Heart right ventricle (tissue), 16 donors: ENCODE data around the gene MAML2. TPM values are rescaled to one million over a fixed set of nuclear protein-coding genes. Genes with fewer than 3 reads are reported as not detected.
A peak's percentile ranks its signal among the peaks of the same experiment; 100 is the strongest.

ENCODE experiments used
- ATAC-seq, 8 donors: fragments of 200-7000 bp; cut with Tn5 transposase; one replicate each; pipeline ENCODE4 v1.9.1; 2020; ENCODE audit warnings: mild to moderate bottlenecking in 8 of 8, moderate library complexity in 8 of 8, moderate number of reproducible peaks in 1 of 8
- DNase-seq, 2 donors: peaks; one replicate each; pipeline ENCODE4 v3.0.0-alpha.2; 2020
- H3K27ac ChIP-seq, 10 donors: fragments of 200-600 bp; sonication (generic) in 2 of 10; one replicate each; pipeline versions ENCODE4 v1.5.0 to v1.8.0; 2020 to 2022; ENCODE audit warnings: mild to moderate bottlenecking in 3 of 10
- H3K27me3 ChIP-seq, 7 donors: fragments of 200-600 bp; one replicate each; pipeline ENCODE4 v1.8.0; 2021 to 2022; ENCODE audit warnings: mild to moderate bottlenecking in 2 of 7
- H3K36me3 ChIP-seq, 9 donors: fragments of 200-600 bp; sonication (generic) in 1 of 9; one replicate each; pipeline versions ENCODE4 v1.5.0 to v1.8.0; 2020 to 2022; ENCODE audit warnings: mild to moderate bottlenecking in 2 of 9
- H3K4me1 ChIP-seq, 9 donors: fragments of 200-600 bp; sonication (generic) in 1 of 9; one replicate each; pipeline versions ENCODE4 v1.5.0 to v1.8.0; 2020 to 2022; ENCODE audit warnings: mild to moderate bottlenecking in 4 of 9
- H3K4me3 ChIP-seq, 10 donors: fragments of 200-600 bp; sonication (generic) in 2 of 10; one replicate each; pipeline versions ENCODE4 v1.5.0 to v1.8.0; 2020 to 2022; ENCODE audit warnings: mild to moderate bottlenecking in 7 of 10, moderate library complexity in 2 of 10
- H3K9me3 ChIP-seq, 11 donors: fragments of 200-600 bp in 10 of 11; sonication (generic) in 2 of 11; one replicate each; pipeline versions ENCODE4 v1.5.0 to v1.8.0; 2013 to 2022; ENCODE audit warnings: mild to moderate bottlenecking in 2 of 11, control low read depth in 1 of 11, moderate library complexity in 1 of 11
- CTCF ChIP-seq, 9 donors: fragments of 200-600 bp; sonication (generic) in 2 of 9; IDR thresholded peaks; one replicate each; pipeline versions ENCODE4 v1.5.0 to v1.8.0; 2021 to 2022; ENCODE audit warnings: antibody characterized with exemption in 9 of 9, mild to moderate bottlenecking in 5 of 9, moderate library complexity in 1 of 9
- WGBS, 2 donors: extraction: QIAGEN DNeasy Blood & Tissue Kit; methylation state at CpG; one replicate each; pipeline ENCODE4 v1.1.7; 2013; ENCODE audit warnings: inconsistent platforms in 1 of 2; 5-methylcytosine and 5-hydroxymethylcytosine counted together
- intact Hi-C, 10 donors: fragments of 100-400 bp; cut with DNase I; formaldehyde crosslinking; loops; one replicate each; pipeline versions ENCODE4 v1.11.1 to v1.14.2; 2022
- polyA plus RNA-seq, 2 donors: library from polyadenylated mRNA; stranded (reverse); fragments of 200-250 nt; gene quantifications; one replicate each; pipeline ENCODE4 v1.2.3, GENCODE V29; 2013
- total RNA-seq, 10 donors: library from RNA; stranded (reverse); fragmentation: NEBNext Ultra II Directional in 3 of 10; extraction: Animal tissue kit (Norgen Biotek cat#: 25700) in 3 of 10; gene quantifications; one replicate each; pipeline versions ENCODE4 v1.2.1 to v1.2.4, GENCODE V29; 2021 to 2023
- donor health status: Arrhythmogenic right ventricular cardiomyopathy.
- donor health status: ischemic (EF 13 %, LVEDD 7.1; RV severe dilation, severe dysfunction).
- donor health status: healthy with polysubstance abuse.
- donor health status: DM: no; HTN: yes; CAD: no.
- donor health status: DM: no; HTN: no; CAD: no.
- donor health status: ischemic (EF 25% LVEDD 6.9; RV normal size, moderate dysfunction).
- donor health status: ischemic (EF 25% LVEDD 5.7; RV mildly dilated, moderate dysfunction).
- donor health status: healthy.
- donor health status: DM: yes; HTN: yes; CAD: no.
- donor health status: Ischemic cardiomyopathy.
- donor health status: ischemic (EF 35%, LVEDD 5.7; RV mildly dilated, moderate dysfunction).
- donor health status: nonischemic (EF 11% LVEDD 7.7; RV severe dilation, severe dysfunction).
- donor health status: DM: yes; HTN: yes; CAD: no.
- donor health status: PGD.
- donor health status: ischemic (EF 29% LVEDD 5.4; RV normal size, mild dysfunction).
- donor health status: nonischemic (EF 23%, LVEDD 6.1; RV moderate dilation, normal function).

The MAML2 gene
- total and polyA plus RNA-seq, 12 donors: 1.3 to 6.1 (median 4.1) TPM

- Histone ChIP-seq H3K36me3 (no peaks in the 10 kb centered on the region), H3K4me3 (peak overlapping the region in 1 of 10 donors; percentile 4), H3K27me3 (no peaks in the 10 kb centered on the region), H3K27ac (peak overlapping the region in 9 of 10 donors; percentile 21 to 76 (median 64)), H3K9me3 (no peaks in the 10 kb centered on the region), H3K4me1 (peaks cover 0 to 34% (median 25%) of the 10 kb centered on the region in 9 donors)
- no peak for TF ChIP-seq CTCF (IDR thresholded peaks at IDR 0.05)
- 24 to 29% methylated on average over 5 of the region's 5 CpGs for WGBS, 2 donors
- DNase-seq: peak; percentile 61 to 81
- ATAC-seq: peak; percentile 90 to 100 (median 97)
- intact Hi-C loops: loop anchor here in 2 of 10 donors (5.0 kb wide), 2 partner anchors 74 to 341 kb away; partner anchors contain the start of gene MAML2 (in 1 of the 2)
Observed at GRCh38 chr11:96001037-96001436, 342.0 kb downstream of the MAML2 start.

- TF ChIP-seq CTCF (IDR thresholded peaks at IDR 0.05): no peak
- Histone ChIP-seq H3K4me1 (peaks cover 0 to 34% (median 25%) of the 10 kb centered on the region in 9 donors), H3K27me3 (no peaks in the 10 kb centered on the region), H3K4me3 (peak overlapping the region in 5 of 10 donors; percentile 7 to 29 (median 17)), H3K27ac (peak overlapping the region; percentile 14 to 76 (median 64)), H3K9me3 (no peaks in the 10 kb centered on the region), H3K36me3 (no peaks in the 10 kb centered on the region)
- intact Hi-C loops: loop anchor here in 2 of 10 donors (5.0 kb wide), 2 partner anchors 73 to 342 kb away; partner anchors contain the start of gene MAML2 (in 1 of the 2)
- ATAC-seq: peak in 4 of 8 donors; percentile 16 to 50 (median 24)
- 42 to 46% methylated on average over 8 of the region's 8 CpGs for WGBS, 2 donors
- DNase-seq: no peak
Observed at GRCh38 chr11:95999711-96000406, 343.1 kb downstream of the MAML2 start.

- no peaks in the 10 kb centered on the region for H3K27me3 ChIP-seq
- ATAC-seq (no peak), DNase-seq (no peak)
- TF ChIP-seq CTCF (IDR thresholded peaks at IDR 0.05): no peak
- WGBS, 2 donors: 90 to 95% methylated on average over 4 of the region's 4 CpGs
- intact Hi-C loops: no loop called here
- no peaks in the 10 kb centered on the region for H3K36me3 ChIP-seq
- H3K4me3 ChIP-seq: no peak overlapping the region
- no peaks in the 10 kb centered on the region for H3K9me3 ChIP-seq
- H3K4me1 ChIP-seq: peaks cover 0 to 33% (median 25%) of the 10 kb centered on the region in 9 donors
- no peak overlapping the region for H3K27ac ChIP-seq
Observed at GRCh38 chr11:95996621-95997235, 346.3 kb downstream of the MAML2 start.

GRCh38 chr11:95994329-95994728, 348.7 kb downstream of the MAML2 start:
- H3K27ac ChIP-seq: no peak overlapping the region
- no peaks in the 10 kb centered on the region for H3K9me3 ChIP-seq
- WGBS, 2 donors: 81 to 86% methylated on average over 4 of the region's 4 CpGs
- H3K4me1 ChIP-seq: peaks cover 0 to 14% (median 4%) of the 10 kb centered on the region in 9 donors
- no peaks in the 10 kb centered on the region for H3K27me3 ChIP-seq
- TF ChIP-seq CTCF (IDR thresholded peaks at IDR 0.05): no peak
- intact Hi-C loops: loop anchor here in 1 of 10 donors (5.0 kb wide), 1 partner anchor 72 kb away; the partner anchor contains the start of gene MTMR2
- no peak for DNase-seq
- peaks cover 0 to 19% (median 0%) of the 10 kb centered on the region in 9 donors for H3K36me3 ChIP-seq
- H3K4me3 ChIP-seq: no peak overlapping the region
- no peak for ATAC-seq
